Suppressor macrophage (primary cell): ENCODE data around the gene HFE.
"Not testable (repeated sequence)": the region's sequence is repeated elsewhere in the genome, so short reads cannot be mapped to it uniquely, and the experiment has no call there.

Experiments used
- DNase-seq, 4 experiments: peaks; one replicate each; pipeline ENCODE4 v3.0.0-alpha.2; 2020 to 2022

The HFE gene

DNA sequence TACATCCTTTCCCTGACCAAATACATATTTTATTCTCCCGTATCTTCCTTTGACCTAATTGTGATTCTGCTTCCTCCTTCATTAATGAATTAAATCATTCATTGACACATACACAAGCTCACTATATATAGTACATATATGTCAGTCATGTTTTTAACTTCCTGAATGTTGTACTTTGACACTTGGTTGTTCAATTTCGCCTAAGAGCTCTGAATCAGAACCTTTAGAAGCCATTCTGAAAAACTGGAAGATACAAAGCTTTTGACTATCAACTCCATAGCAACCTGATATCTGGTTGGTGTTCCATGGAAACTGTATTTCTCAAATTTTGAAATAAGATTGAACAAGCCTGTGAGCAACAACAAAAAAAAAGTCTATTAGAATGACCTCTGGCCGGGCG is 27.3 kb upstream of the HFE start:
- DNase-seq = peak in 3 of 4 experiments; percentile 3 to 60 (median 49)

DNA sequence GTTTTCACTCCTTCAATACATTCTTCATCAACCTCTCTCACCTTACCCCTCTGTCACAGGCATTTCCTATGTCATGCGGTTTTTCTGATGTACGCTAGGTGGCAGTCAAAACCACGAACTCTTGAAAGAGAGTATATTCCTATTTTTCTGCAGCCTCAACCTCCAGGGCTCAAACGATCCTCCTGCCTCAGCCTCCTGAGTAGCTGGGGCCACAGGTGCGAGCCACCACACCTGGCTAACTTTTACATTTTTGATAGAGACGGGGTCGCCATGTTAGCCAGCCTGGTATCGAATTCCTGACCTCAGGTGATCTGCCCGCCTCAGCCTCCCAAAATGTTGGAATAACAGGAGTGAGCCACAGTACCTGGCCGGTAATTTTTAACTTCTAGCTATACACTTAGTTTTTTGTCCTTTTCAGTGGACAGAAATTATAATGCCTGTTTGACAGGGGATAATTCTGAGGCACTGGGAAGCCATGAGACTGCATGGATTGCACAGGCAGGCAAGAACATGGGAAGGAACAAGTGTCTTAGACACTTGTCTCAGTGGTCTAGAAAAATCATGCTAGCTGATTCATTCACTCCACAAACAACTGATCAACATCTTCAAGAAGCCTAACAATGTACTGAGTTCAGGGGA is 22.5 kb upstream of the HFE start:
- DNase-seq = peak; percentile 54 to 82 (median 72)

- DNase-seq = peak; percentile 77 to 87 (median 84)
These were observed 21.3 kb upstream of the HFE start for GRCh38 chr6:26065952-26066380.

GRCh38 chr6:26067367-26067766 is 19.9 kb upstream of the HFE start:
- no peak for DNase-seq

GRCh38 chr6:26068036-26068435 is 19.2 kb upstream of the HFE start:
- DNase-seq = no peak

DNA sequence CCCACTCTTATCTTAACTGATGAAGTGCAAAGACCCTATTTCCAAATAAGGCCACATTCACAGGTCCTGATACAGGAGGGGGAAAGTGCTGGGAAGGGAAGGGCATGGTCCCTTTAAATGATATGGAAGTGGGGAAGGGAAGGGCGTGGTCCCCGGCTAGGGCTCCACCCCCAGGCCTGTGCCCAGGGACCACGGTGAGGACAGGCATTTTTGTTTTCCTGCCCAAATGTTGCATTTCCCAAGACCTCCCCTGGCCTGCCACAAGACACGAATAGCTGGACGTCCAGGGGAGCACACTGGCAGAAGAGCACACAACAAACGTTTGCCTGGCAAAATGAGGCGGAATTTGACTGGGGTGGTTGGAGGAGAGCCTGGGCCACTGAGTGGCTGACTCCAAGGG is 16.1 kb upstream of the HFE start:
- DNase-seq = peak in 1 of 4 experiments; percentile 14

DNA sequence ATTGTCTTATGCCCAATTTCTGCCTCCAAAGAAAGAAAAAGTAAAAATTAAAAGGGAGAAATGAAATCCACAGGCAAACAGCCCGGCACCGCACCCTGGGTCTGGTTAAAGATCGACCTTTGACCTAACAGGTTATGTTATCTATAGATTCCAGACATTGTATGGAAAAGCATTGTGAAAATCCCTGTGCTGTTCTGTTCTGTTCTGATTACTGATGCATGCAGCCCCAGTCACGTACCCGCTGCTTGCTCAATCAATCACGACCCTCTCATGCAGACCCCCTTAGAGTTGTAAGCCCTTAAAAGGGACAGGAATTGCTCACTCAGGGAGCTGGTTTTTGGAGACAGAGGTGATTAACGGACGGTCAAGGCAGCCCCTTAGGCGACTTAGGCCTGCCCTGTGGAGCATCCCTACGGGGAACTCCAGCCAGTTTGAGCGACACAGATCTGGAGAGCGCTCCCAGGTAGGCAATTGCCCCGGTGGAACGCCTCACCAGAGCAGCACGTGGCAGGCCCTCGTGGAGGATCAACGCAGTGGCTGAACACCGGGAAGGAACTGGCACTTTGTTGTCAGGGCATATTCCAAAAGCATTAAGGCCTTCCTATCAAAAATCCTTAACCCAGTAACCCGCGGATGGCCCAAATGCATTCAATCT is 12.0 kb upstream of the HFE start:
- no peak for DNase-seq

DNA sequence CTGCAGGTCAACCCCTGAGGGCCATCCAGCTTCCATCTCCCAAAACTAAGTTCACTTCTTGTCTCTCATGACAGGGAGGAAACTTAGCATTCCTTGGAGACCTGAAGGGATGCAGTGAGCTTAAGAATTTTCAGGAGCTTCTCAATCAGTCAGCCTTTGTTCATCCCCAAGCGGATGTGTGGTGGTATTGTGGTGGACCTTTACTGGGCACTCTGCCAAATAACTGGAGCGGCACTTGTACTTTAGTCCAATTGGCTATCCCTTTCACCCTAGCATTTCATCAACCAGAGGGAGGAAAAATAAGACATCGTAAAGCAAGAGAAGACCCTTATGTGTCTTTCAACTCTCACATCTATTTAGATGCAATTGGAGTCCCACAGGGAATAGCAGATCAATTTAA is 9.2 kb upstream of the HFE start:
- not testable (repeated sequence) for DNase-seq

GRCh38 chr6:26081096-26081495 is 6.1 kb upstream of the HFE start:
- DNase-seq = not testable (repeated sequence)

DNA sequence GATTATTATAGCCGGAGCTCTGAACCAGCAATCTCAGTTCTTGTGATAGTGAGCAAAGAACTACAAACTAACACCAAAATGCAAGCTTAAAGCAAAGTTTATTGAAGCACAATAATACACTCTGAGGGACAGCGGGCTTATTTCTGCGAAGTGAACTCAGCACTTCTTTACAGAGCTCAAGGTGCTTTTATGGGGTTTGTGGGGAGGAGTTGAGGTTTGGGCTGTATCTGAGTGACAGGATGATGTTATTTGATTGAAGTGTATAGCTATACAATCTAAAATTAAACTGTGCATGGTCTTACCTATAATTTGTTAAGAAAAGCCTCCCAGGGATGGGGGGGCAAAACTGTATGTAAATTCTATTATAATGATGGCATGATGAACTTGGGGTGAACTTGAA is 1.0 kb upstream of the HFE start:
- no peak for DNase-seq

DNA sequence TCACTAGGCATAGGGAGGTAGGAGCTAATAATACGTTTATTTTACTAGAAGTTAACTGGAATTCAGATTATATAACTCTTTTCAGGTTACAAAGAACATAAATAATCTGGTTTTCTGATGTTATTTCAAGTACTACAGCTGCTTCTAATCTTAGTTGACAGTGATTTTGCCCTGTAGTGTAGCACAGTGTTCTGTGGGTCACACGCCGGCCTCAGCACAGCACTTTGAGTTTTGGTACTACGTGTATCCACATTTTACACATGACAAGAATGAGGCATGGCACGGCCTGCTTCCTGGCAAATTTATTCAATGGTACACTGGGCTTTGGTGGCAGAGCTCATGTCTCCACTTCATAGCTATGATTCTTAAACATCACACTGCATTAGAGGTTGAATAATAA is 1.1 kb downstream of the HFE start:
- peak in 1 of 4 experiments; percentile 6 for DNase-seq

DNA sequence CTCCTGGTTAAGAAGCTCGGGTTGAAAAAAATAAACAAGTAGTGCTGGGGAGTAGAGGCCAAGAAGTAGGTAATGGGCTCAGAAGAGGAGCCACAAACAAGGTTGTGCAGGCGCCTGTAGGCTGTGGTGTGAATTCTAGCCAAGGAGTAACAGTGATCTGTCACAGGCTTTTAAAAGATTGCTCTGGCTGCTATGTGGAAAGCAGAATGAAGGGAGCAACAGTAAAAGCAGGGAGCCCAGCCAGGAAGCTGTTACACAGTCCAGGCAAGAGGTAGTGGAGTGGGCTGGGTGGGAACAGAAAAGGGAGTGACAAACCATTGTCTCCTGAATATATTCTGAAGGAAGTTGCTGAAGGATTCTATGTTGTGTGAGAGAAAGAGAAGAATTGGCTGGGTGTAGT is 2.0 kb downstream of the HFE start:
- peak in 1 of 4 experiments; percentile 11 for DNase-seq

- DNase-seq = peak in 3 of 4 experiments; percentile 32 to 68 (median 63)
These were observed 5.2 kb downstream of the HFE start for GRCh38 chr6:26092443-26092842.

GRCh38 chr6:26094036-26094435 is 6.8 kb downstream of the HFE start:
- peak in 3 of 4 experiments; percentile 34 to 44 (median 42) for DNase-seq

GRCh38 chr6:26097268-26097875 is 10.1 kb downstream of the HFE start:
- peak; percentile 74 to 86 (median 76) for DNase-seq

DNA sequence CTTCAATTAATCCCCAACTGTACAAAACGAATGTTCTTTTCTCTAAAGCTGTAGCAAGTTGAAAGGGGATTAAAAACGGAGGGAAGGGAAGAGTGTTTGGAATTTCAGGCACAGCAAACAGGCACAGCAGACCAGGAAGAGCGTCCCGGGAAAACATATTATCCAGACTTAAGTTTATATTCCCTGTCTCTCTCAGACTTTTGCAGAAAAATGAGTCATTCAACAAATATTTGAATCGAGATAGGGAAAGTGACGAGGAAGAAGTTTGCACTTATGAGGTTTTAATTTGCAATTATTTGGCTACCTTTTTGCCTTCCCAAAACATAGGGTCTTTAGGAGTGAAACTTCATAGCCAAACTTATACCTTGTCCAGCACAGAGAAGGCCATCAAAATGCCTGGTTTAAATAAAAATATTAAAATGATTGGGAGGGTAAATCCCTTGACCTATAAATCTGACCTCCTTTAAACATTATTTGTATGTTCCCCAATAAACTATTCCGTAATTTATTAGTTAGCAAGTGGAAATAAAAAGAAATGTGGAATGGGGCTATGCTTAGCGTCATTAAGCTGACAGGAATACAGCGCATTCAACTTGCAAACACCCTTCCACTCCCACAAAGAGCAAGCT is 16.0 kb downstream of the HFE start:
- no peak for DNase-seq

GRCh38 chr6:26103770-26104456 is 16.7 kb downstream of the HFE start:
- peak; percentile 90 to 96 (median 94) for DNase-seq

- DNase-seq = no peak
These were observed 17.4 kb downstream of the HFE start for GRCh38 chr6:26104457-26105108.

DNA sequence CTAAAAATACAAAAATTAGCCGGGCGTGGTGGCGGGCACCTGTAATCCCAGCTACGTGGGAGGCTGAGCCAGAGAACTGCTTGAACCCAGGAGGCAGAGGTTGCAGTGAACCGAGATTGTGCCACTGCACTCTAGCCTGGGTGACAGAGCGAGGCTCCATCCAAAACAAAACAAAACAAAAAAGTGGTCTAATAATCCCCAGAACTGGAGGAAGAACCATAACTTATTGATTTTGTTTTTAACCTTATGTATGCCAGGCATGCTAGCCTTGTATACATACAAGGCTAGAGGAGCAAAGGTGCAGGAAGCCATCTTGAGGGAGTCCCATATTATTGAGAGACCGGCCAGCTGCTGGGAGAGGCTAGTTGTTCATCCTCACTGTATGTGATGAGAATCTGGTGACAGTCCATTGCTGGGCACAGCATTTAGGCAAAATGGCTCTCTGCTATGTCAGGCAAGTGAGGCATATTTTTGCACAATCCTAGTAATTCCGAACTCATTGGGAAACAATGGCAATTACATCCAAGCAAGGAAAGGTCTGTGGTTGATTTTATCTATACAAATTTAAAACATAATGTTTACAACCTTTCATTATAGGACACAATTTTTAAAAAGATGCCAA is 18.0 kb downstream of the HFE start:
- no peak for DNase-seq

GRCh38 chr6:26105842-26106241 is 18.6 kb downstream of the HFE start:
- DNase-seq = no peak

DNA sequence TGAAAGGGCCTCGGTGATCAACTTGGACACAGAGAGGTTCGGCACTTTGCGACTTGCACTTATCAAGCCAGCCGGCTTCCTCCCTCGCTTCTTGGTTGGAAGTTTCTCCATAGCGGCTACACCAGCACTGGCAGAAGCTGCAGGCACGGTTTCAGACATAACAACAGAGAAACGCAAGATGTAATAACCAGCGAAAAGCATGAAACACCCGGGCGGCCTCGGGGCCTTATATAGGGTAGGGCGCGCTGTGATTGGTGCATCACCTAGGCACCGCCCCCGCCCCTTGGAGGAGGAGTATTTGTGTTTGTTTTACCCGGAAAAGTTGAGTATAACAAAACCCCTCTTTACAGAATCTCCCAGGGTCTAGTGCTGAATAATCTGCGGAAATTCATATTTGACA is 20.7 kb downstream of the HFE start:
- no peak for DNase-seq

- no peak for DNase-seq
These were observed 22.5 kb downstream of the HFE start for GRCh38 chr6:26109772-26110171.
